Fibroblast of the aortic adventitia (primary cell): Measurements from ENCODE around the gene PHF3. TPM values are rescaled to one million over a fixed set of nuclear protein-coding genes. Genes with fewer than 3 reads are reported as not detected.

Source experiments
- DNase-seq: peaks from one replicate; pipeline ENCODE4 v3.0.0-alpha.2; 2010; ENCODE audit warnings: low read depth
- H3K4me3 ChIP-seq: 2 replicates; pipeline ENCODE4 v1.5.1; 2011; ENCODE audit warnings: low read depth, mild to moderate bottlenecking, control low read depth, low read length, moderate library complexity
- total RNA-seq: library from RNA; depleted of rRNA; stranded (reverse); fragments of >200 nt; gene quantifications from 2 replicates; pipeline ENCODE4 v1.2.3, GENCODE V29; 2012; ENCODE audit warnings: low replicate concordance
- TF ChIP-seq, protein P1 (sequence below): IDR thresholded peaks from 2 replicates; pipeline ENCODE4 v1.5.1; 2011; ENCODE audit warnings: mild to moderate bottlenecking, low read length, control low read depth, inconsistent platforms; ENCODE audit not compliant: insufficient read depth

Gene PHF3
- total RNA-seq, 1 donor: 78.5 TPM

DNA sequence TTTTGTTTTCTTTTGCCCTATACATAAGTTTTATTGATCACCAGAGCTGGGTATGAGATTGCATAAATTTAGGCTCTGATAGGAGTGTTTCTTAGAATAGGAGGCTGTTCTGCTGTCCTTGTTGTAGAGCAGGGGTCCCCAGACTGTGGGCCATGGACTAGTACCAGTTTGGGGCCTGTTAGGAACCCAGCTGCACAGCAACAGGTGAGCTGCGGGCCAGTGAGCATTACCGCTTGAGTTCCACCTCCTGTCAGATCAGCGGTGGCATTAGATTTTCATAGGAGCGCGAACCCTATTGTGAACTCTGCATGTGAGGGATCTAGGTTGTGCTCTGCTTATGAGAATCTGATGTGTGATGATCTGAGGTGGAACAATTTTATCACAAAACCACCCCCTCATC is 26.2 kb downstream of the PHF3 start:
- TF ChIP-seq, protein P1, sequence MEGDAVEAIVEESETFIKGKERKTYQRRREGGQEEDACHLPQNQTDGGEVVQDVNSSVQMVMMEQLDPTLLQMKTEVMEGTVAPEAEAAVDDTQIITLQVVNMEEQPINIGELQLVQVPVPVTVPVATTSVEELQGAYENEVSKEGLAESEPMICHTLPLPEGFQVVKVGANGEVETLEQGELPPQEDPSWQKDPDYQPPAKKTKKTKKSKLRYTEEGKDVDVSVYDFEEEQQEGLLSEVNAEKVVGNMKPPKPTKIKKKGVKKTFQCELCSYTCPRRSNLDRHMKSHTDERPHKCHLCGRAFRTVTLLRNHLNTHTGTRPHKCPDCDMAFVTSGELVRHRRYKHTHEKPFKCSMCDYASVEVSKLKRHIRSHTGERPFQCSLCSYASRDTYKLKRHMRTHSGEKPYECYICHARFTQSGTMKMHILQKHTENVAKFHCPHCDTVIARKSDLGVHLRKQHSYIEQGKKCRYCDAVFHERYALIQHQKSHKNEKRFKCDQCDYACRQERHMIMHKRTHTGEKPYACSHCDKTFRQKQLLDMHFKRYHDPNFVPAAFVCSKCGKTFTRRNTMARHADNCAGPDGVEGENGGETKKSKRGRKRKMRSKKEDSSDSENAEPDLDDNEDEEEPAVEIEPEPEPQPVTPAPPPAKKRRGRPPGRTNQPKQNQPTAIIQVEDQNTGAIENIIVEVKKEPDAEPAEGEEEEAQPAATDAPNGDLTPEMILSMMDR: no peak
- DNase-seq: no peak

DNA sequence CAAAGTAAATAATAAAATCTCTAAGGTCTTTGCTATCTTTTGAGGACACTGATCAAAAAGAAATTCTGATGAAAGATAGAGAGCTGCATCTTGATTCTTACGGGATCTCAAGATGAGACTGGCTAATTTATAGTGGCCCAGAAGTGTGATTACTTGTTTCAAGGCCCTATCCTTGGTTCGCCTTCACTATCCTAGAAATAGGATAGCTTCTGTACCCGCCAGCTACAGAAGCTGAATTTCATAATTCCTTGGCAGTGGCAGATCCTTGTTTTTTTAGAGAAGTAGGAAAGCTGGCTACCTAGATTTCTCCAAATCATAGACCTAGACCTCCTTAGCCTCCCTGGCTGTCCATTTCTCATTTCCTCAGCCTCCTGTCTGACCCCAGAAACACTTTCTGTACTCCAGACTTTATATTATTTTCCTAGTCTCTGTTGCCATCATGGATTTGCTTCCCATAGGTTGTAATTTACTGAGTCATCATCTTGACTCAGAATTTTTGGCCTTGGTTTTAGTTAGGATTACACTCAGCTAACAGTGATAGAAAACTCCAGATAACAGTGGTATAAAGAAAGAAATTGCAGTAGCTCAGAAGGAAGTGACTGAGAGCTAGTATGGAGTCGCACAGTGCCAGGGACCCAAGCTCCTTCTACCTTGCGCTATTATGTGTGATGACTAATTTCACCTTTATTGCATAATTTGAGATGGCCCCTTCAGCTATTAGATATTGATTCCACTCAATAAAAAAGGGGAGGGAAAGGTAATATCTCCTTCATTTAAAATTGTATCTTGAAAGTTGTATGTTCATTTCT is 27.7 kb downstream of the PHF3 start:
- TF ChIP-seq, protein P1: no peak
- H3K4me3 ChIP-seq: no peak overlapping the region
- DNase-seq: peak; percentile 84

More for the DNA sequence above, 26.2 kb downstream of the PHF3 start:
- H3K4me3 ChIP-seq: no peak overlapping the region

DNA sequence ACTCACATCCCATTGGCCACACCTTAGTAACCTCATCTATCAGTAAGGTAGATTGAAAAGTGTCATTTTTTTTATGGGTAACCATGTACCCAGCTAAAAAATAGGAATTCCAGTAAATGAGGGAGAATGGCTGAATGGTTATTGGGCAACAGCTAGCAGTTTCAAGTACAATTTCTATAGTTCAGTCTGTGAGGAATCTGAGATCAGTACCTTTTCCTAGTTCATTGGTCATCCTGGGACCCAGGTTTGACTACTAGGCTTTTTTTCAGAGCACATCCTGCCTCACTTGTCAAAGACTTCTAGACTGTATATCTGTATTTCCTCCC is 28.3 kb downstream of the PHF3 start:
- H3K4me3 ChIP-seq: no peak overlapping the region
- DNase-seq: no peak
- TF ChIP-seq, protein P1: no peak

DNA sequence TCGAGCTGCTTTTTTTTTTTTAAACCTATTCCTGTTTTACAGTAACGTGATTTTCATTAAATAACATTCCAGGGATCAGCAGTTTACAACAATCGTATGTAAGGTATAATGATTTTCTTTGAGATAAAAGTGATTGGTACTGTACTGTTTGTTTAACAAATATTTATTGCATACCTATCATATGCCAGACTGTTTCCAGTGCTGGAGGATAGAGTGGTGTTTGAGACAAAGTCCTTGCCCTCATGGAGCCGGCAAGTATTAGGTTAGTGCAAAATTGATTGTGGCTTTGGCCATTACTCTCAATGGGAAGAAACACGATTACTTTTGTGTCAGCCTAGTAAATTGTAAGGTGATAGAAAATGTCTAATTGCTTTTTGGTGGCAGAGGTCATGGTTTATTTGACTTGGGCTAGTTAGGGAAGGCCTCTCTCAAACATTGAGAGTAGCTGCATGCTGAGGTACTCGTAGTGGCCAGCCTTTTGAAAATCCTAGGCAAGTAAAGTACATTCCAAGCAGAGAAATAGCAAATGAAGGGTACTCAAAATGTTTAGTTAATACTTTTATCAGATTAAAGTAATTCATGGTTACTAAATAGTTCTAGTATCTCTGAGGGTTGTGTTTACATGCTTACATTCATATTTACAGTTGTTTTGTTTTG is 35.6 kb downstream of the PHF3 start:
- no peak for DNase-seq
- TF ChIP-seq, protein P1: no peak
- H3K4me3 ChIP-seq: no peak overlapping the region

DNA sequence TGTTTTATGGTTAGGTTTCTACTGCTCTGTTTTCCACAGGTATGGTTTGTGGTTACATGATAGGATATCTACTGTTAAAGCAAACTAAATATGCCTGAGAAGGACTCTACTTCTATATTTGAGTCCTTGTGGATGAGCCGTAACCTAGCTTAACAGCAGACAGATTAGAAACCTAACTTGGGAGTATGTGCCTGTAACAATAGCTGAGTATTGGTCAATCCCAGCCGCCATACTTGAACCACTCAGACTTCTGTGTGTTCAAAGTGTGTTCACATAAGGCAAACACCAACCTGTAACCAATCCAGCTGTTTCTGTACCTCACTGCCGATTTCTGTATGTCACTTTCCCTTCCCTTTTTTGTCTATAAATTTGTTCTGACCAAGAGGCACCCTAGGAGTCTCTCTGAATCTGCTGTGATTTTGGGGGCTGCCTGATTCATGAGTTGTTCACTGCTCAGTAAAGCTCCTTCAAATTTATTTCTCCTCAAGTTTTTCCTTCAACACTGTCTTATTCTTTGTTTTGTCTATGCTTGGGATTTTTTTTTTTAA is 37.1 kb downstream of the PHF3 start:
- no peak for DNase-seq
- TF ChIP-seq, protein P1: no peak
- H3K4me3 ChIP-seq: no peak overlapping the region

DNA sequence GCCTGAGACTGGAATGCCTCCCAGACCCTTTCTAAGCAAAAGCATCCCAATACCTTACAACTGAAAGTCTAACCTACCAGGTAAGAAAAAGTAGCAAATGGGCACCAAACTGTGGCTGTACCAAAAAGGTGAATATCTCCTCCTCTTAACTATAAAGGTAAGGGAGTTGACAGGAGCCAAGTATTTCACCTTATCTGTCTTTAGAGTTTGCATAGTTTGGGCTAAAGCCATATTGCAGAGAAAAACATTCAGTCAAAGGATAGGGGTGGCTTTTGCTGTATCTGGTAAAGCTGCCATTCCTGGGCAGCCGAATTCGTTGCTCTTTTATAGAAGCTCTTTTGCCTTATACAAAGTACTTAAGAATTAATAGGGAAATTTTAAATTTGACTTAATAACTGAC is 38.1 kb downstream of the PHF3 start:
- TF ChIP-seq, protein P1: no peak
- no peak for DNase-seq
- H3K4me3 ChIP-seq: no peak overlapping the region
